Fibroblast of the aortic adventitia (primary cell): Measurements from ENCODE around the gene CAMSAP1. TPM values are rescaled to one million over a fixed set of nuclear protein-coding genes. Genes with fewer than 3 reads are reported as not detected.
"Not testable (repeated sequence)": the region's sequence is repeated elsewhere in the genome, so short reads cannot be mapped to it uniquely, and the experiment has no call there.

Source experiments
- DNase-seq: peaks from one replicate; pipeline ENCODE4 v3.0.0-alpha.2; 2010; ENCODE audit warnings: low read depth
- H3K4me3 ChIP-seq: 2 replicates; pipeline ENCODE4 v1.5.1; 2011; ENCODE audit warnings: low read depth, mild to moderate bottlenecking, control low read depth, low read length, moderate library complexity
- total RNA-seq: library from RNA; depleted of rRNA; stranded (reverse); fragments of >200 nt; gene quantifications from 2 replicates; pipeline ENCODE4 v1.2.3, GENCODE V29; 2012; ENCODE audit warnings: low replicate concordance
- TF ChIP-seq, protein P1 (sequence below): IDR thresholded peaks from 2 replicates; pipeline ENCODE4 v1.5.1; 2011; ENCODE audit warnings: mild to moderate bottlenecking, low read length, control low read depth, inconsistent platforms; ENCODE audit not compliant: insufficient read depth

Gene CAMSAP1
- total RNA-seq, 1 donor: 15.7 TPM

DNA sequence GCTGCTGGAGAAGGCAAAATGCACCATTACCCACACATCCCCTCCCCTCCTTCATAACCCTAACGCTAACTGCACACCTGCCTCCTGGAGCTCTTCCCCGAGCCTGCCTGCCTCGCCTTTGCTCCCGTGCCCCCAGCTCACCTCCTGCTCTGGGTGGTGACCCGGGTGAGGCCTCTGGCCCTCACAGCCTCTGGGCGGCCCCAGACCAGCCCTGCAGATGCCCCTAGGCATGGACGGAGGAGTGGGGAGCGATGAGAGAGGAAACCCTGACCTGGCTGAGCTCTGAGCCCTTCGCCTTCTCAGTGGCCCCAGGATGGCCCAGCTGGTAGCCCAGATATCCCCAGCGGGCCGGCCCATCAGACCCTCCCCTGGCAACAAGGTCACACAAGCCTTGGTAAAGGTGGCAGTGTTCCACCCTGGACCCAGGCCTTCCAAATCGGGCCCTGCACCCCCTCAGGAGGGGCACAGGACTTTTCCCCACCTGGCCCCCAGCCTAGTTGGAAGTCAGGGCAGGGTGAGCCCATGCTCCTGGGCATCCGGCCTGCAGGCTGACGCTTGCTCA, 14.5 kb upstream of the CAMSAP1 start:
- DNase-seq: no peak
- H3K4me3 ChIP-seq: no peak overlapping the region
- TF ChIP-seq, protein P1, sequence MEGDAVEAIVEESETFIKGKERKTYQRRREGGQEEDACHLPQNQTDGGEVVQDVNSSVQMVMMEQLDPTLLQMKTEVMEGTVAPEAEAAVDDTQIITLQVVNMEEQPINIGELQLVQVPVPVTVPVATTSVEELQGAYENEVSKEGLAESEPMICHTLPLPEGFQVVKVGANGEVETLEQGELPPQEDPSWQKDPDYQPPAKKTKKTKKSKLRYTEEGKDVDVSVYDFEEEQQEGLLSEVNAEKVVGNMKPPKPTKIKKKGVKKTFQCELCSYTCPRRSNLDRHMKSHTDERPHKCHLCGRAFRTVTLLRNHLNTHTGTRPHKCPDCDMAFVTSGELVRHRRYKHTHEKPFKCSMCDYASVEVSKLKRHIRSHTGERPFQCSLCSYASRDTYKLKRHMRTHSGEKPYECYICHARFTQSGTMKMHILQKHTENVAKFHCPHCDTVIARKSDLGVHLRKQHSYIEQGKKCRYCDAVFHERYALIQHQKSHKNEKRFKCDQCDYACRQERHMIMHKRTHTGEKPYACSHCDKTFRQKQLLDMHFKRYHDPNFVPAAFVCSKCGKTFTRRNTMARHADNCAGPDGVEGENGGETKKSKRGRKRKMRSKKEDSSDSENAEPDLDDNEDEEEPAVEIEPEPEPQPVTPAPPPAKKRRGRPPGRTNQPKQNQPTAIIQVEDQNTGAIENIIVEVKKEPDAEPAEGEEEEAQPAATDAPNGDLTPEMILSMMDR: no peak

DNA sequence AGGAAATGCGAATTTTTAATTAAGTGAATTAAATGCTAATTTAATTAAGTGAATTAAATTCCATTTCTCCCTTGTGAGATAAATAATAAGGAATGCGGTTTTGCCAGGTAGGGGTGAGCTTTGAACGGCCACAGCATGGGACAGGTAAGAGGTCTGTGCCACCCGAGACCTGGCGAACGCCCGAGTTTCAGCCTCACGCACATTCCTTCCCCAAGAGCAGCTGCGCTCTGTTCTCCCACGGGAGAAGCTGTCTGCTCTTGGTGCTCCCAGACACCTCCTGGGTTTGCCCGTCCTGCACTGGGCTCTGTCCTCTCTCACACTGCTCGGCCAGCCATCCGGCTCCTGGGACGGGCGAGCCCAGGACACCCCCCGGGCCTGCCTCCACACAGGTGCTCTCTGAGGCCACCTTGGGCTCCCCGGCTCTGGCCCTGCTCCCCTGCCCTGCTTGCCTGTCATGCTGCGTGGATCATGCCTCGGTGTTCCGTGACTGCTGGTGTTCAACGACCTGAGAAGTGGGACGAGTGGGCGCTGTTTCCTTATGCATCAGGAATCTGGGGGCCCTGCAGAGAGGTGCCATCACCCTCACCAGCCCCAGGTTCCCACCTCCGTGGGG, 13.7 kb upstream of the CAMSAP1 start:
- no peak for DNase-seq
- no peak overlapping the region for H3K4me3 ChIP-seq
- TF ChIP-seq, protein P1: no peak

DNA sequence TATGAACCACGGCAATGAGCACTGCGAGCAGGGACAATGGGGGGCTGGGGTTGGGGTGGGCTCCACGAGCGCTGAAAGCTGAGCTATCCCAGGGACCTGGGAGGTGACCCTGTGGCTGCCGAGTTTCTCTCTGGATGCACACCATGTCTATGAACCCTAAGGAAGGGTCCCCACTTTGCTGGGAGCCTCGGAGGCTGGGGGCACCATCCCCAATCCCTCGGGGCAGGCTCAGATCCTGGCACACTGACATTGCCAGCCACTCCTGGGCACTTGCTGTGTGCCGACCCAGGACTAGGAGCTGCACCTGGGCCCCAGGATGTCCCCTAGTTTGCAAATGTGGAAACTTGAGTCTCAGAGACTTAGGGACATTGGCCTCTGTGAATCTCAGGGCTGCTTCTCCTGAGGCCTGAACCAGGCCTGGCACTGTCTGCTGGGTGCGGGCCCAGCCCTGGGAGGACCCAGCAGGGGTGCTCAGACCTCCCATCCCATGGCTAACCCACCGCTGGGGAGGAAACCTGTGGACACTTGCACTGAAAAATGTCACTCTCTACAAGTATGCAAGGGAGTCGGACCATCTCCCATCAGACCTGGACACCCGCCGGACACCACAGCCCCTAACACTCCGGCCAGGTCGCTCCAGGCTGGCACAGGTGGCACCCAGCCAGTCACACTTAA, 13.0 kb upstream of the CAMSAP1 start:
- H3K4me3 ChIP-seq: no peak overlapping the region
- DNase-seq: no peak
- TF ChIP-seq, protein P1: no peak

DNA sequence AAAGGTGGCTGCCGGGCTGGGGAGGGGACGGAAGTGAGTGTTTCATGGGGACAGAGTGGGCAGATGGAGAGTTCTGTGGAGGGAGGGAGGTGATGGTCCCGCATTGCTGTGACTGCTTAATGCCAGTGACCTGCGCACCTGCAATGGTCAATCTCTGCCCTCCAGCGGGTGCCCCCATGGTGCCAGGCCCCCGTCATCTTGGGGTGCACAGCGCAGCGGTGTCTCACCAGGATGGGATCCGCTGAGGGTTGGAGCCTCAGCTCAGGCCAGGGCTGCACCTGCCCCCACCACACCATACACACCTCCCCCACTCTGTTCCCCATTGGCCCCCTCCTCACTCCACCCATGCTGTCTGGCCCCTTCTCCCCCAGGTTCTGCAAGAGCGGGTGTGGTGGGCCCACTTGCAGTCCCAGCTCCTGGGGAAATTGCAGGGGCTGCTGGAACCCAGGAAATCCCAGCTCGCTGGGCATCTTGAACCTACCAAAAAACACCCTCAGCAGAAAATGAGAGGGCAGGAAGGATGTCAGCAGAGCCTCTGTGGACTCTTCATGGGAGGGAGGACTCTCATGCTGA, 12.1 kb upstream of the CAMSAP1 start:
- no peak for DNase-seq
- TF ChIP-seq, protein P1: no peak
- no peak overlapping the region for H3K4me3 ChIP-seq

DNA sequence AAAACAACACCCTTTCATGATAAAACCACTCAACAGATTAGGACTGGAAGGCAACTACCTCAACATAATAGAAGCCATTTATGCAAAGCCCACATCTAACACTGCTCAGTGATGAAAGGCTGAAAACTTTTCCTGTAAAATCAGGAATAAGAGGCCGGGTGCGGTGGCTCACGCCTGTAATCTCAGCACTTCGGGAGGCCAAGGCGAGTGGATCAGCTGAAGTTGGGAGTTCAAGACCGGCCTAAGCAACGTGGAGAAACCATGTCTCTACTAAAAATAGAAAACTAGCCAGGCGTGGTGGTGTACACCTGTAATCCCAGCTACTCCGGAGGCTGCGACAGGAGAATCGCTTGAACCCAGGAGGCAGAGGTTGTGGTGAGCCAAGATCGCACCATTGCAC, 8.9 kb upstream of the CAMSAP1 start:
- H3K4me3 ChIP-seq, DNase-seq: not testable (repeated sequence)

DNA sequence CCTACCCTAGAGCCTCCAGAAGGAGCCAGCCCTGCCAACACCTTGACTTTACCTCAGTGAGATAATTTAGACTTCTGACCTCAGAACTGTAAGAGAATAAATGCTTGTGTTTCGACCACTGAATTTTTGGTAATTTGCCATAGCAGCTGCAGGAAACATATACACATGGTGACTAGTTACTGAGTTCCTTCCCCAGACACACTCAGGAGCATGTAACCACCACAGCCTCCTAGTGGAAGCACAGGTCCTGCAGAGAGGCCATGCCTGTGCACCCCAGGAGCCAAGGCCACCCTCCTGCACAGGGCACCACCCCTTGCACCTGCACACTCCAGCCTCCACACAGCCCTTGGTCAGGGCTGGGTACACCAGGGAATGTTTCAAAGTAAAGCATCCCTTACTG, 7.6 kb upstream of the CAMSAP1 start:
- no peak overlapping the region for H3K4me3 ChIP-seq
- DNase-seq: no peak
- TF ChIP-seq, protein P1: no peak

DNA sequence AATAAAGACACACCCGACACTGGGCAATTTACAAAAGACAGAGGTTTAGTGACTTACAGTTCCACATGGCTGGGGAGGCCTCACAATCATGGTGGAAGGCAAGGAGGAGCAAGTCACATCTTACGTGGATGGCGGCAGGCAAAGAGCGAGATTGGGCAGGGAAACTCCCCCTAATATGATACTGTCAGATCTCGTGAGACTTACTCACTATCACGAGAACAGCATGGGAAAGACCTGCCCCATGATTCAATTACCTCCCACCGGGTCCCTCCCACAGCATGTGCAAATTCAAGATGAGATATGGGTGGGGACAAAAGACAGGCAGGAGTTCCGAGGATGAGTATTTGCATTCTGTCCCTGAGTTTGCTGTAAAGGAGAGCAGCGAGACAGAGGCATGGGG, 3.9 kb upstream of the CAMSAP1 start:
- H3K4me3 ChIP-seq, DNase-seq: not testable (repeated sequence)

DNA sequence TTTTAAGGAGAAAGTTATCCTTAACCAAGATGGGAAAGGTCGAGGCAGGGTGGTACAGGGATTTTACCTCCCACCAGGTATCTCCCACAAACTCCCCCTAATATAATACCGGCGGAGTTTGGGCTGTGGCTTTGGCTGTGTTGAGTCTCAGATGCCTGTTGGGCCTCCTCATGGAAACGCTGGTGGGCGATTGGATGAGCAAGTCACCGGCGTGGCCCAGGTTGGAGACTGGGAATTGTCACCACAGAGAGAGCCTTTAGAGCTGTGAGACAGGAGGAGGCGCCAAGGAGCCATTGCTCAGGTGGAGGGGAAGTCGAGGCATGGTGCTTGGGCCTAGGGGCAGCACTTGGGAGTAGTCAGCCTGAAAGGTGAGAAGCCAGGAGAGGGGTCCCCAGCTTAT, 3.4 kb upstream of the CAMSAP1 start:
- no peak for DNase-seq
- no peak overlapping the region for H3K4me3 ChIP-seq
- TF ChIP-seq, protein P1: no peak
